AG04449 (cell line): ENCODE measurements around the gene MBNL1.

Experiments used
- CTCF ChIA-PET: fragments of 350-600 bp; formaldehyde crosslinking; extraction: SDS; loops from one replicate; lab custom pipeline; 2021; ENCODE audit warnings: antibody characterized with exemption; lab: Yijun Ruan, JAX
- POLR2A ChIA-PET: fragments of 400-600, 350-600 bp; formaldehyde crosslinking; extraction: SDS; loops from one replicate; lab custom pipeline; 2020; ENCODE audit warnings: antibody characterized with exemption, inconsistent platforms; lab: Yijun Ruan, JAX
- DNase-seq: peaks from one replicate; pipeline ENCODE4 v3.0.0-alpha.2; 2010; ENCODE audit warnings: low read depth, low spot score
- H3K4me3 ChIP-seq: 2 replicates; pipeline ENCODE4 v1.5.1; 2011; ENCODE audit warnings: low read depth, mild to moderate bottlenecking, control low read depth, low read length
- TF ChIP-seq, protein P1 (sequence below): IDR thresholded peaks from one replicate; pipeline ENCODE4 v1.5.1; 2011; ENCODE audit warnings: mild to moderate bottlenecking, moderate library complexity, low read length, control low read depth, inconsistent platforms; ENCODE audit not compliant: insufficient read depth; ENCODE audit errors: missing control alignments

Gene MBNL1

GRCh38 chr3:152379415-152380042 is 110.8 kb downstream of the MBNL1 start:
- POLR2A ChIA-PET: no interaction called here
- no peak for DNase-seq
- no peak overlapping the region for H3K4me3 ChIP-seq
- CTCF ChIA-PET: interaction anchor here (0.5 kb wide), 1 partner anchor 1938 kb away, joined by 4 read pairs; no protein-coding TSS in a partner anchor
- TF ChIP-seq, protein P1, sequence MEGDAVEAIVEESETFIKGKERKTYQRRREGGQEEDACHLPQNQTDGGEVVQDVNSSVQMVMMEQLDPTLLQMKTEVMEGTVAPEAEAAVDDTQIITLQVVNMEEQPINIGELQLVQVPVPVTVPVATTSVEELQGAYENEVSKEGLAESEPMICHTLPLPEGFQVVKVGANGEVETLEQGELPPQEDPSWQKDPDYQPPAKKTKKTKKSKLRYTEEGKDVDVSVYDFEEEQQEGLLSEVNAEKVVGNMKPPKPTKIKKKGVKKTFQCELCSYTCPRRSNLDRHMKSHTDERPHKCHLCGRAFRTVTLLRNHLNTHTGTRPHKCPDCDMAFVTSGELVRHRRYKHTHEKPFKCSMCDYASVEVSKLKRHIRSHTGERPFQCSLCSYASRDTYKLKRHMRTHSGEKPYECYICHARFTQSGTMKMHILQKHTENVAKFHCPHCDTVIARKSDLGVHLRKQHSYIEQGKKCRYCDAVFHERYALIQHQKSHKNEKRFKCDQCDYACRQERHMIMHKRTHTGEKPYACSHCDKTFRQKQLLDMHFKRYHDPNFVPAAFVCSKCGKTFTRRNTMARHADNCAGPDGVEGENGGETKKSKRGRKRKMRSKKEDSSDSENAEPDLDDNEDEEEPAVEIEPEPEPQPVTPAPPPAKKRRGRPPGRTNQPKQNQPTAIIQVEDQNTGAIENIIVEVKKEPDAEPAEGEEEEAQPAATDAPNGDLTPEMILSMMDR: no peak

DNA sequence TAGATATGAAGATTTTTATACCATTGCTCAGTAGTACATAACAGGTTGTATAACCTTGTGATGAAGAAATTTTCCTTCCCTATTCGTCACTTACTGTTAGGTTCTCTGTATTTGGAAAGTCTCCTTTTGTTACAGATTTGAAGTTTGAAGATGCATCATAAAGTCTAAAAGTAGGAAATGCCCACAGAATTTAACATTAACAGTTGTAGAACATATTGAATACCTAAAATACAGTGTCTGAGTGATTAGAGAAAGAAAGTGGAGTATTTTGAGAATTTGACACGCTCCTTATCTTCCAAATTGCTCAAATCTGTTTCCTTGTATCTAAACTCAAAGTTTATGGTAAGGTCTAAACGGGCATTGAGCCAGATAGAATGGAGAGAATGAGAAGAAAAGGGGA is 111.3 kb downstream of the MBNL1 start:
- TF ChIP-seq, protein P1: no peak
- ChIA-PET CTCF (no interaction called here), POLR2A (no interaction called here)
- no peak overlapping the region for H3K4me3 ChIP-seq
- DNase-seq: no peak

DNA sequence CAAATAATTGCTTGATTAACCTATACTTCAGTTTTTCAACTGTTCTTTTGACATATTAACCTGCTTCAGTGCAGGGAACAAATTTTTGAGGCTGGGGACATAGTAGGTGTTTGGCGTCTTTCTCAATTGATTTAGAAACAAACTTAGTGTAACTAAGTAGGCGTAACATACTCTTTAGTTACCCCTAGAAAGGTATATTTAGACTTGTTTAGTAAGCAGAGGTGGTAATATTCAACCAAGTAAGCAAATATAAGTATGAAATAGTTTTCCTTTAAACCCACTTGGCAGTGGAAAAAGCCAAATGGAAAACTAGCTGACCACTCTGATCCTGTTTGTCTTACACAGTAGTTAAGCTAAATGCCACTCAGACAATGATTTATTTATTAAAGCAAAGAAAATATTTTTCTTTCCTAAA is 113.2 kb downstream of the MBNL1 start:
- no peak for DNase-seq
- TF ChIP-seq, protein P1: no peak
- POLR2A ChIA-PET: no interaction called here
- CTCF ChIA-PET: interaction anchor here (1.3 kb wide), 1 partner anchor 310 kb away, joined by 3 read pairs; no protein-coding TSS in a partner anchor
- no peak overlapping the region for H3K4me3 ChIP-seq

DNA sequence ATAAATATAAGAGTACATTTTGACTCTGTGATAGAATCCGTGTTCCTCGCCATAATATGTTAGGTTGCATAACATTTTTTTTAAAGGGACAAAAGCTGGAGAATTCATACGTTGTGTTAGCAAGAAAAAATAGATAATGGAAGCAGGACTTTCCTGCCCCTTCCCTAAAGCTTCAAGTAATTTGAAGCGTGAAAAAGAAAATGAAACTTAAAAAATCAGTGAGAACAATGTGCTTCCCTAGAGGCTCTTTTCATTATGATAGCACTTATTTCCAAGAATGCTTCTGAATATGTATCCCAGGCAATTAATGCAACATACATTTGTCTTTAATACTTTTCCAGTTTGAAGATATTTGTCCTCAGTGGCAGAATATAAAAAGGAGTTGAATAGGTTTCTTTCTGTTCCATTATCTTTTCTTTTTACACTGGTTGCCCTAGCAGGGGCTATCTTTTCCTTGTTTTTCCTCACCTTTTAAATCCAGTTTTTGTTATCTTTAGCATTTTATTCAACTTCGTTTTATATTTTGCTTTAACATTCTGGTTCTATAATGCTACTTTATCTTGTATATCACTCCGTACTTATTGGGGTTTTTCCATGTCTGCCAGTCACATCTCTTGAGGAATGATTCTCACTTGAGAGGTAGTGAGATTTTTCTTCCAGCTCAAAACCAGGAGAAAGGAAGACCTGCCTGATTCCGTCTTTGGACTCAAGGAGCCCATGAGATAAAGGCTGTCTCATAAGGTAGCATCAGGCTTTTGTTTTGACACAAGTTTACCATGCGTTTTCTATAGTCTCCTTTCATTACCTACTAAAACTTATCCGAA is 113.8 kb downstream of the MBNL1 start:
- TF ChIP-seq, protein P1: no peak
- H3K4me3 ChIP-seq: no peak overlapping the region
- no peak for DNase-seq
- CTCF ChIA-PET: interaction anchor here (1.0 to 1.3 kb wide), 2 partner anchors 17 to 310 kb away, joined by 3 read pairs; no protein-coding TSS in a partner anchor
- POLR2A ChIA-PET: no interaction called here

DNA sequence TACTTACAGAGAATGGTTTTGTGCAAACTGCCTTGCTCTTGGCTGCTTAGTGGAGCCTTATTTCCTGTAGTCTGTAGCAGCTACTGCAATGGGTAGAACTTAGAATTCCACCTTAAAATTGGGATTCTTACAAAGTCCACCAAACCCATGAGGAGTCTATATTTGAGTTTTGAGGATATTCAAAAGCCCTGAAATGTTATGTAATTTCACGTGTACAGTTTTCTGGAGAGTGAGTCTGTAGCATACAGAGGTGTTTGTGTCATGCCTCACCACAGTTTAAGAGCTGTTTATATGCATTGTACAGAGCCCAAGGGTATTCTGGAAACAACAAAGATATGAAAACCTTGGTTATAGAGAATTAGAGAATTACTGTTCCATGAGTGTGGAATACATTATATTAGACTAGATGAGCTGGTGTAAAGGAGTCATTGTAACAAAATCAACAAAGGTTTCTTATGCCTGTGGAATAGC is 114.4 kb downstream of the MBNL1 start:
- H3K4me3 ChIP-seq: no peak overlapping the region
- ChIA-PET POLR2A (no interaction called here), CTCF (interaction anchor here (1.0 kb wide), 1 partner anchor 16 kb away, joined by 3 read pairs; no protein-coding TSS in a partner anchor)
- DNase-seq: no peak
- TF ChIP-seq, protein P1: no peak

GRCh38 chr3:152384412-152384811 is 115.7 kb downstream of the MBNL1 start:
- CTCF ChIA-PET: no interaction called here
- no peak for DNase-seq
- TF ChIP-seq, protein P1: no peak
- no peak overlapping the region for H3K4me3 ChIP-seq
- POLR2A ChIA-PET: no interaction called here
